Endothelial cell of umbilical vein (primary cell): ENCODE results near the gene NELFCD. TPM values are rescaled to one million over a fixed set of nuclear protein-coding genes. Genes with fewer than 3 reads are reported as not detected.

Experiments used
- BruUV-seq: library from RNA; stranded (reverse); fragments of 400-500 nt; replicated peaks from 2 replicates; lab custom pipeline; 2021; lab: Mats Ljungman, UMichigan
- CTCF ChIA-PET: fragments of 300-600, 350-600 bp; sonication (Branson Sonifier 250); formaldehyde crosslinking; loops from one replicate; lab custom pipeline; 2021; ENCODE audit warnings: antibody characterized with exemption, inconsistent platforms; lab: Charles Lee
- POLR2A ChIA-PET: fragments of 300-600, 350-600 bp; sonication (Branson Sonifier 250); formaldehyde crosslinking; loops from one replicate; lab custom pipeline; 2021; ENCODE audit warnings: antibody characterized with exemption, inconsistent platforms; lab: Charles Lee
- DNase-seq: peaks from one replicate; pipeline ENCODE4 v3.0.0-alpha.2; 2011; ENCODE audit warnings: low read depth, low spot score
- FAIRE-seq: peaks from 2 replicates; lab custom pipeline; 2011; peaks lifted over from hg19 to GRCh38; lab: Jason Lieb, UNC
- H2AFZ ChIP-seq: 2 replicates; pipeline ENCODE4 v1.6.0; 2012; ENCODE audit warnings: low read depth, low read length, control low read depth, inconsistent platforms
- H3K27ac ChIP-seq: 2 replicates; pipeline ENCODE4 v1.5.1; 2011; ENCODE audit warnings: low read depth, mild to moderate bottlenecking, control low read depth, low read length, moderate library complexity; ENCODE audit not compliant: insufficient read depth
- H3K27me3 ChIP-seq, 2 experiments: 2 replicates each; pipeline versions ENCODE4 v1.6.0 to v1.6.1; 2011; ENCODE audit warnings: low read length in 2 of 2, mixed read lengths in 1 of 2; ENCODE audit not compliant: control insufficient read depth in 2 of 2, insufficient read depth in 2 of 2
- H3K36me3 ChIP-seq, 2 experiments: 2 replicates in 1 of 2; 3 replicates in 1 of 2; pipeline ENCODE4 v1.5.1; 2011; ENCODE audit warnings: low read length in 2 of 2, mild to moderate bottlenecking in 1 of 2, moderate library complexity in 1 of 2; ENCODE audit not compliant: control insufficient read depth in 2 of 2, insufficient read depth in 2 of 2; ENCODE audit errors: extremely low read depth in 1 of 2
- H3K4me1 ChIP-seq: 3 replicates; pipeline ENCODE4 v1.5.1; 2011; ENCODE audit warnings: mild to moderate bottlenecking, low read length; ENCODE audit not compliant: control insufficient read depth, insufficient read depth; ENCODE audit errors: extremely low read depth
- H3K4me2 ChIP-seq: 2 replicates; pipeline ENCODE4 v1.6.1; 2011; ENCODE audit warnings: low read length, control low read depth, mixed read lengths; ENCODE audit not compliant: insufficient read depth
- H3K4me3 ChIP-seq, 3 experiments: fragments of 200-600 bp in 1 of 3; sonication (generic), shearing (Covaris generic) in 1 of 3; replicated peaks in 1 of 3; 2 replicates each; pipeline ENCODE4 v1.5.1; 2011 to 2016; ENCODE audit warnings: control low read depth in 3 of 3, low read length in 3 of 3, mild to moderate bottlenecking in 2 of 3, inconsistent platforms in 1 of 3, low read depth in 1 of 3, moderate library complexity in 1 of 3; ENCODE audit not compliant: insufficient read depth in 1 of 3
- H3K79me2 ChIP-seq: 2 replicates; pipeline ENCODE4 v1.6.0; 2012; ENCODE audit warnings: low read length, inconsistent platforms; ENCODE audit not compliant: control insufficient read depth, insufficient read depth
- H3K9ac ChIP-seq: replicated peaks from 2 replicates; pipeline ENCODE3; 2011; ENCODE audit warnings: low read length, control low read depth; ENCODE audit not compliant: insufficient read depth; ENCODE audit errors: extremely low read depth
- H3K9me1 ChIP-seq: replicated peaks from 3 replicates; pipeline ENCODE4 v1.6.0; 2011; ENCODE audit warnings: mild to moderate bottlenecking, low read length; ENCODE audit not compliant: control insufficient read depth, insufficient read depth; ENCODE audit errors: extremely low read depth
- H3K9me3 ChIP-seq: replicated peaks from 2 replicates; pipeline ENCODE4 v1.5.1; 2012; ENCODE audit warnings: low read length, inconsistent platforms; ENCODE audit not compliant: control insufficient read depth, insufficient read depth
- H4K20me1 ChIP-seq: replicated peaks from 2 replicates; pipeline ENCODE3; 2011; ENCODE audit warnings: mild to moderate bottlenecking, low read length; ENCODE audit not compliant: control insufficient read depth, insufficient read depth; ENCODE audit errors: extremely low read depth
- EZH2 ChIP-seq: IDR thresholded peaks from 2 replicates; pipeline ENCODE4 v1.6.1; 2012; ENCODE audit warnings: borderline replicate concordance, low read depth, mild to moderate bottlenecking, moderate library complexity, low read length, inconsistent platforms; ENCODE audit not compliant: severe bottlenecking
- FOS ChIP-seq: IDR thresholded peaks from 2 replicates; pipeline ENCODE4 v1.6.1; 2011; ENCODE audit warnings: mild to moderate bottlenecking, low read length, moderate library complexity, borderline replicate concordance; ENCODE audit not compliant: insufficient read depth
- GATA2 ChIP-seq: IDR thresholded peaks from 2 replicates; pipeline ENCODE4 v1.7.0; 2011; ENCODE audit warnings: low read depth, mild to moderate bottlenecking, moderate library complexity, mixed read lengths, low read length; ENCODE audit not compliant: insufficient read length, insufficient read depth
- JUN ChIP-seq: IDR thresholded peaks from 2 replicates; pipeline ENCODE4 v1.6.1; 2011; ENCODE audit warnings: borderline replicate concordance, low read depth; ENCODE audit not compliant: insufficient read length, insufficient read depth
- MAX ChIP-seq: IDR thresholded peaks from 2 replicates; pipeline ENCODE4 v1.6.1; 2011; ENCODE audit not compliant: insufficient read depth, insufficient read length
- MYC ChIP-seq: IDR thresholded peaks from one replicate; pipeline ENCODE4 v1.6.1; 2011; ENCODE audit warnings: mild to moderate bottlenecking, low read depth, low read length
- POLR2A ChIP-seq: IDR thresholded peaks from 2 replicates; pipeline ENCODE4 v1.6.1; 2012; ENCODE audit warnings: low read depth, mild to moderate bottlenecking, control low read depth, low read length
- POLR2AphosphoS5 ChIP-seq: IDR thresholded peaks from 2 replicates; pipeline ENCODE4 v1.6.1; 2012; ENCODE audit warnings: low read depth, mild to moderate bottlenecking, control low read depth, low read length, moderate library complexity; ENCODE audit not compliant: insufficient read depth
- dilution Hi-C: fragments of 300-500 bp; cut with MboI; formaldehyde crosslinking; loops from one replicate; pipeline ENCODE4 v1.15.0; 2019; ENCODE audit warnings: low sequenced_read_pairs; ENCODE audit not compliant: extremely low pct_ligation_motif_present
- intact Hi-C: fragments of 100-400 bp; cut with micrococcal nuclease; formaldehyde crosslinking; loops from one replicate; pipeline ENCODE4 v1.10.0; 2022
- polyA plus RNA-seq, 4 experiments: library from polyadenylated mRNA; depleted of rRNA in 3 of 4; stranded (reverse) in 3 of 4; unstranded in 1 of 4; fragments of >200 nt; gene quantifications; 2 replicates each; pipeline versions ENCODE4 v1.2.1 to v1.2.3, GENCODE V29; 2011 to 2012; ENCODE audit warnings: missing spikeins in 1 of 4
- total RNA-seq: library from RNA; stranded (reverse); gene quantifications from 2 replicates; pipeline ENCODE4 v1.2.3, GENCODE V29; 2021
- TF ChIP-seq, protein P1 (sequence below), 2 donors: IDR thresholded peaks; 1 replicate in 1 of 2; 2 replicates in 1 of 2; pipeline ENCODE4 v1.5.1; 2011; ENCODE audit warnings: low read length in 2 of 2, mild to moderate bottlenecking in 2 of 2, moderate library complexity in 2 of 2, control low read depth in 1 of 2, inconsistent platforms in 1 of 2, low read depth in 1 of 2; ENCODE audit not compliant: insufficient read depth in 1 of 2; ENCODE audit errors: extremely low read depth in 1 of 2

NELFCD gene
- total and polyA plus RNA-seq, 2 donors (not counting 3 experiments of a cell fraction or from before 2014, with no cell fraction given) = 90.1 to 92.5 TPM

DNA sequence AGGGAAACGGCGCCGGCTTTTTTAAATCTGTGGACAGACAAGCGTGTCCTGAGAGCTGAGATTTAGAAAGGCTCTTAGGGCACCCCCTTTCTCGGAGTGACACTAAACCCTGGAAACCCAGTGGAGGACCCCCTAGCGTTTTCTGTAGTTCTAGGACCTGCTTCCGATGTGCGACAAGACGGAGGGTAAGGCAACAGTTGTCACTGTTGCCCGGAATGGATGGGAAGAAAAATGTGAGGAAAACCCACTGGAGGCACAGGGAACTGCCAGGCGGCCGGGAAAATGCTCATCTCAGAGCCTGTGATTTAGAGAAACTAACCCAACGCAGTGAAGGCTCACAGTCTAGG is 51.6 kb downstream of the NELFCD start:
- BruUV-seq = TSS peak; percentile 98
- Histone ChIP-seq H3K4me3 (peak overlapping the region; percentile 63 to 76 (median 76)), H4K20me1 (no peaks in the 10 kb centered on the region), H3K9me3 (no peaks in the 10 kb centered on the region), H3K27ac (peak overlapping the region; percentile 79), H3K4me2 (peak overlapping the region; percentile 88), H3K79me2 (peaks cover 46% of the 10 kb centered on the region), H3K4me1 (peaks cover 40% of the 10 kb centered on the region), H3K27me3 (no peaks in the 10 kb centered on the region), H3K36me3 (peaks cover 17 to 33% of the 10 kb centered on the region in 2 experiments), H2AFZ (peak overlapping the region; percentile 64), H3K9me1 (no peaks in the 10 kb centered on the region), H3K9ac (peak overlapping the region; percentile 82)
- POLR2A ChIA-PET = interaction anchor here (0.8 to 1.5 kb wide), 9 partner anchors 8 to 144 kb away, joined by 3 to 13 read pairs (median 4); partner anchors contain the start of gene PRELID3B
- FAIRE-seq = peak; percentile 50
- CTCF ChIA-PET = interaction anchor here (0.8 to 2.2 kb wide), 16 partner anchors 8 to 189 kb away, joined by 3 to 10 read pairs (median 6); no protein-coding TSS in a partner anchor
- no peak for DNase-seq
- intact Hi-C loops (loop anchor here (1.0 to 5.0 kb wide), 7 partner anchors 10 to 141 kb away; partner anchors contain the start of genes NELFCD and PRELID3B), dilution Hi-C loops (no loop called here)
- TF ChIP-seq GATA2 (no peak), POLR2AphosphoS5 (no peak), POLR2A (no peak), FOS (no peak), MYC (no peak), MAX (no peak), EZH2 (no peak), JUN (no peak)
- TF ChIP-seq, protein P1, sequence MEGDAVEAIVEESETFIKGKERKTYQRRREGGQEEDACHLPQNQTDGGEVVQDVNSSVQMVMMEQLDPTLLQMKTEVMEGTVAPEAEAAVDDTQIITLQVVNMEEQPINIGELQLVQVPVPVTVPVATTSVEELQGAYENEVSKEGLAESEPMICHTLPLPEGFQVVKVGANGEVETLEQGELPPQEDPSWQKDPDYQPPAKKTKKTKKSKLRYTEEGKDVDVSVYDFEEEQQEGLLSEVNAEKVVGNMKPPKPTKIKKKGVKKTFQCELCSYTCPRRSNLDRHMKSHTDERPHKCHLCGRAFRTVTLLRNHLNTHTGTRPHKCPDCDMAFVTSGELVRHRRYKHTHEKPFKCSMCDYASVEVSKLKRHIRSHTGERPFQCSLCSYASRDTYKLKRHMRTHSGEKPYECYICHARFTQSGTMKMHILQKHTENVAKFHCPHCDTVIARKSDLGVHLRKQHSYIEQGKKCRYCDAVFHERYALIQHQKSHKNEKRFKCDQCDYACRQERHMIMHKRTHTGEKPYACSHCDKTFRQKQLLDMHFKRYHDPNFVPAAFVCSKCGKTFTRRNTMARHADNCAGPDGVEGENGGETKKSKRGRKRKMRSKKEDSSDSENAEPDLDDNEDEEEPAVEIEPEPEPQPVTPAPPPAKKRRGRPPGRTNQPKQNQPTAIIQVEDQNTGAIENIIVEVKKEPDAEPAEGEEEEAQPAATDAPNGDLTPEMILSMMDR (IDR thresholded peaks at IDR 0.05; ENCODE audit: extremely low read depth in 1 of 2, insufficient read depth in 1 of 2, low read depth in 1 of 2, low read length in 2 of 2) = no peak
